ENCODE results near the gene PPP1R36.
"Not testable (repeated sequence)": the region's sequence is repeated elsewhere in the genome, so short reads cannot be mapped to it uniquely, and the experiment has no call there.

The PPP1R36 gene

DNA sequence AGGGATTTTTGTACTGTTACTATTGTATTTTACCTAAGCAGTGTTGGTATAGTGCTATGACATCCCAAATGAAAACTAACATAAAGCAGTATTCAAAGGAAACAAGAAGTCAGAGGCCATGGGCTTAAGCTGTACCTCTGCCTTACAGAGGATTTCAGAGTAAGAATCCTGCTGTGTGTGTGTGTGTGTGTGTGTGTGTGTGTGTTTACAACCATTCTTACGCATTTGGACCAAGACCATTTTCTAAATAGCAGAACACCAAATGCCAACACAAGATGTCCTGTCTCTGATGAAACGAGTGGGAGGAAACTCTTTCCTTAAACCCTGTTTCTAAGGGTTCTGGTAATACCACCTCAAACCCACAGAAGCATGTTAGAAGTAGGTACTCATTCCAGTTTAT lies 64.4 kb downstream of the PPP1R36 start:
- no peak overlapping the region for H3K27ac ChIP-seq
- H3K9me3 ChIP-seq, result no peaks in the 10 kb centered on the region
- TF ChIP-seq, protein P1, sequence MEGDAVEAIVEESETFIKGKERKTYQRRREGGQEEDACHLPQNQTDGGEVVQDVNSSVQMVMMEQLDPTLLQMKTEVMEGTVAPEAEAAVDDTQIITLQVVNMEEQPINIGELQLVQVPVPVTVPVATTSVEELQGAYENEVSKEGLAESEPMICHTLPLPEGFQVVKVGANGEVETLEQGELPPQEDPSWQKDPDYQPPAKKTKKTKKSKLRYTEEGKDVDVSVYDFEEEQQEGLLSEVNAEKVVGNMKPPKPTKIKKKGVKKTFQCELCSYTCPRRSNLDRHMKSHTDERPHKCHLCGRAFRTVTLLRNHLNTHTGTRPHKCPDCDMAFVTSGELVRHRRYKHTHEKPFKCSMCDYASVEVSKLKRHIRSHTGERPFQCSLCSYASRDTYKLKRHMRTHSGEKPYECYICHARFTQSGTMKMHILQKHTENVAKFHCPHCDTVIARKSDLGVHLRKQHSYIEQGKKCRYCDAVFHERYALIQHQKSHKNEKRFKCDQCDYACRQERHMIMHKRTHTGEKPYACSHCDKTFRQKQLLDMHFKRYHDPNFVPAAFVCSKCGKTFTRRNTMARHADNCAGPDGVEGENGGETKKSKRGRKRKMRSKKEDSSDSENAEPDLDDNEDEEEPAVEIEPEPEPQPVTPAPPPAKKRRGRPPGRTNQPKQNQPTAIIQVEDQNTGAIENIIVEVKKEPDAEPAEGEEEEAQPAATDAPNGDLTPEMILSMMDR (IDR thresholded peaks at IDR 0.05), result no peak
- H3K4me3 ChIP-seq (ENCODE audit: low read depth in 1 of 2, low read length in 1 of 2), result no peak overlapping the region
- H3K4me1 ChIP-seq (ENCODE audit: control insufficient read depth in 1 of 2, insufficient read depth in 1 of 2, low read depth in 1 of 2, low read length in 1 of 2), result no peaks in the 10 kb centered on the region
- no peaks in the 10 kb centered on the region for H3K36me3 ChIP-seq
- H3K27me3 ChIP-seq, result no peaks in the 10 kb centered on the region

DNA sequence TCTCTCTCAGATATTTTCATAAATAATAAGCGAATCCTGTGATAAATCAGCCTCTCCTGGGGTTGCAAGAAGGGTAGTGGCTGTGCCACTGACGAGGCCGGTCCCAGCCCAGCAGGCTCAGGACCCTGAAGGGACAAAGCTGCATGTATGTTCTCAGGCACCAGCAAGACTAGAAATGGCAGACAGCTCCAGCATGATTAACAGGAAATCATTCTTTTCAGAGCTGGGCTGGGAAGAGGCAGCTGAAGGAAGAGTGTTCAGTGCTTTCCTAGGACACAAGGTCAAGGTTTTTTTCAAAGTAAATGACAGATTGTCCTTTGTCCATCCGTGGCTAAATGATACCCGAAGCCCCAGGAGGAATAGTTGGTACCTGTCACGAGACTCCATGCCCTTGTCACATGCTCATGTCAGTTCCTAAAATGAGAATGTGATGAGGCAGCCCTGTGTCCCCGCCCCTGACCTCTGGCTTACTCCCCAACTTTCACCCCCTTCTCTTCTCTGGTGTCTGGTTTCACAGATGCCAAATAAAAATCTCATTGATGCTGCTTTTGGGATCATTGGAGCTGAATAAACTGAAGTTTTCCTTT lies 65.1 kb downstream of the PPP1R36 start:
- Histone ChIP-seq H3K27ac (no peak overlapping the region), H3K36me3 (no peaks in the 10 kb centered on the region), H3K4me1 (ENCODE audit: control insufficient read depth in 1 of 2, insufficient read depth in 1 of 2, low read depth in 1 of 2, low read length in 1 of 2) (no peaks in the 10 kb centered on the region), H3K9me3 (no peaks in the 10 kb centered on the region), H3K27me3 (no peaks in the 10 kb centered on the region), H3K4me3 (ENCODE audit: low read depth in 1 of 2, low read length in 1 of 2) (no peak overlapping the region)
- TF ChIP-seq, protein P1 (IDR thresholded peaks at IDR 0.05), result no peak

DNA sequence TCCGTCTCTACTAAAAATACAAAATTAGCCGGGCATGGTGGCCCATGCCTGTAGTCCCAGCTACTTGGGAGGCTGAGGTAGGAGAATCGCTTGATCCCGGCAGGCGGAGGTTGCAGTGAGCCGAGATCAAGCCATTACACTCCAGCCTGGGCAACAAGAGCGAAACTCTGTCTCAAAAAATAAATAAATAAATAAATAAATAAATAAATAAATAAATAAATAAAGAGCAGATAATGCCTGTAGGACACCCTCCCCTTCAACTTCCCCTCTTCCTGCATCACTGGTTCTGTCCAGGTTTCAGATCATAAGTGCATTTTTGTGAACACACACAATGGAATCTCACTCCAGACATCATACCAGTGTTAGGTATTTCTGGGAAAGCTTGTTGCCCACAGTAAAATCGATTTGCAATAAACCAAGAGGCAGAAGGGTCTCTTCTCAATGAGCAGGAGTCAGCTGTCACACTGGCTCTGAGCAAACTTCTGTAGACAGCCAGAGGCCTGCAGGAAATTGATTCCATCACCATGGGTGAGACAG lies 68.2 kb downstream of the PPP1R36 start:
- not testable (repeated sequence) for H3K4me3 ChIP-seq (ENCODE audit: low read depth in 1 of 2, low read length in 1 of 2); H3K36me3 ChIP-seq; H3K9me3 ChIP-seq; H3K27me3 ChIP-seq; H3K27ac ChIP-seq; H3K4me1 ChIP-seq (ENCODE audit: control insufficient read depth in 1 of 2, insufficient read depth in 1 of 2, low read depth in 1 of 2, low read length in 1 of 2)

DNA sequence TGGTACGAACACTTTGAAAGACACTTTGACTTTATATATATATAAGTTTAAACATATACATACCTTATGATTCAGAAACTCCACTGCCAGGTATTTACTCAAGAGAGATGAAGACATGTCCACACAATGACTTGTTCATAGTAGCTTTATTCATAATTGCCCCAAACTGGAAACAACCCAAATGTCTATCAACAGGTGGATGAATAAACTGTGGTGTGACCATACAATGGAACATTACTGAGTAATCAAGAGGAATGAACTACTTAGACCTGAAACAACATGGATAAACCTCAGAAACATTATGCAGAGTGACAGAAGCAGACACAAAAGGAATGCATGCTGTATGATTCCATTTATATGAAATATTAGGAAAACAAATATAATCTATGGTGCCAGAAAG lies 71.1 kb downstream of the PPP1R36 start:
- TF ChIP-seq, protein P1 (IDR thresholded peaks at IDR 0.05), result no peak
- H3K9me3 ChIP-seq, result no peaks in the 10 kb centered on the region
- H3K36me3 ChIP-seq, result no peaks in the 10 kb centered on the region
- H3K4me3 ChIP-seq (ENCODE audit: low read depth in 1 of 2, low read length in 1 of 2), result no peak overlapping the region
- H3K4me1 ChIP-seq (ENCODE audit: control insufficient read depth in 1 of 2, insufficient read depth in 1 of 2, low read depth in 1 of 2, low read length in 1 of 2), result no peaks in the 10 kb centered on the region
- H3K27me3 ChIP-seq, result no peaks in the 10 kb centered on the region
- no peak overlapping the region for H3K27ac ChIP-seq

DNA sequence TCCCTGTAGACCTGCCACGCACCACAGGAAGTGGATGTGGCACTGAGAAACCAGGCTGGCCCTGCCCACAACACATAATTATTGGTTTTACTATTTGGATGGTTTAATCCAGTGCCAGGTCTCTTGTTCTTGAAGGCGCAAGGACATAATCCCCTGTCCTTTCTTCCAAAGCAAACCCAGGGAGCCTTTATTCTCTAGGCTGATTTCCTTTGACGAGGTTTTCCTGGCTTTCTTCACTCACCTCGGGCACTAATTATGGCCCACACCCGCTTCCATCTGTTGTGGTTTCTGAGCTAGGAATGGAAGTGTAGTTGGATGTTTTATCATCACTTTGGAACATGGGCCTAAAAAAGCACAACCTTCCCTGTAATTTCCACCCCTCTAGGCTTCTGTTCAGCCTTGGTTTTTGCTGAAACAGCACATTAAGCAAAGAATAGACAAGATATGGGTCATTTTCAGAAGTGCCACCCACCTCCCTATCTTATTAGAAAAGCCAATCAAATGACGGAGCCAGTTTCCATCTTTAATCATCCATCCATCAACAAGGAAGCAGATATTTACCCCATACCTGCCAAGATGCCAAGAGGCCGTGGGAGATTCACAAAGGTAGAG lies 73.9 kb downstream of the PPP1R36 start:
- no peaks in the 10 kb centered on the region for H3K4me1 ChIP-seq (ENCODE audit: control insufficient read depth in 1 of 2, insufficient read depth in 1 of 2, low read depth in 1 of 2, low read length in 1 of 2)
- TF ChIP-seq, protein P1 (IDR thresholded peaks at IDR 0.05), result no peak
- no peaks in the 10 kb centered on the region for H3K9me3 ChIP-seq
- H3K27ac ChIP-seq, result no peak overlapping the region
- H3K27me3 ChIP-seq, result no peaks in the 10 kb centered on the region
- H3K4me3 ChIP-seq (ENCODE audit: low read depth in 1 of 2, low read length in 1 of 2), result no peak overlapping the region
- H3K36me3 ChIP-seq, result no peaks in the 10 kb centered on the region

DNA sequence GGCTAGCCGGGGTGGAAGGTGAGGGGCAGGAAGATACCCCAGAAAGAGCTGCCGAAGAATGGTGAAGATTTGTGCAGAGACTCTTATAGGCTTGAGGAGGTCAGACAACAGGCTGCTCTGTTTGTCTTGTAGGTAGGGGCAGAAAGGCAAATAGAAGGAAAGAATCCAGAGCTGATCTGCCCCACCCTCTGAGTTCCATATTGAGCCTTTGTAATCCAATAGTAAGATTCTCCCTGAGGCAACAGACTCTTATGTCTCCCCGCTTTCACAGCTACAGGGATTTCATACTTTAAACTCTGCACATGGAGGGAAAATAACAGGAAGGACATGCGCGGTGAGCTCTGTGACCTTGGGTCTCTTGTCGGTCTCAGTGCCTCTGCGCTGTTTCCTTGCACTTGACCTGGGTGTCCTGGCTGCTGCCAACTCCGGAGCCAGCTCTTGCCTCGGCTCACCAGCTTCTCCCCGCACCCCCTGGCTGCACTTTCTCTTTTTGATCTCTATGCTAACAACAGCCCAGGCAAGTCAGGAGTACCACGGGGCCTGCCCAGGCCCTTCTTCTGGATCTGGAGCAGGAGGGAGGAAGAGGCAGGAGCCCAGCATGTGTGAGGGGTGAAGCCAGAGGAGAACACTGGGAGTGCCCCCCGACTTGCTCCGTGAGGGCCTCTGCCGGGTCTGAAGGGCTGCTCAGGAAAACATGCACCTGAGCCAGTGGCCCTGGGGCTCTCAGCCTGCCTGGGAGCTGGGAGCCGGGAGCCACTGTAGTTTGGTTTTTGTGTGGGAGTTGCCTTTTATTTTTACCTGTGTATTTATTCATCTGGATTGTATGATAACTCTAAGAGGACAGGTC lies 75.8 kb downstream of the PPP1R36 start:
- H3K27me3 ChIP-seq, result no peaks in the 10 kb centered on the region
- no peaks in the 10 kb centered on the region for H3K36me3 ChIP-seq
- no peaks in the 10 kb centered on the region for H3K9me3 ChIP-seq
- H3K27ac ChIP-seq, result no peak overlapping the region
- no peaks in the 10 kb centered on the region for H3K4me1 ChIP-seq (ENCODE audit: control insufficient read depth in 1 of 2, insufficient read depth in 1 of 2, low read depth in 1 of 2, low read length in 1 of 2)
- H3K4me3 ChIP-seq (ENCODE audit: low read depth in 1 of 2, low read length in 1 of 2), result no peak overlapping the region
- TF ChIP-seq, protein P1 (IDR thresholded peaks at IDR 0.05), result no peak
